GM21515 (cell line): ENCODE data around the gene PLXNA4.

Experiments used
- ATAC-seq: cut with Tn5 transposase; IDR thresholded peaks from one replicate; pipeline ENCODE4 v1.9.1; 2021; ENCODE audit not compliant: unreplicated experiment

Gene PLXNA4

DNA sequence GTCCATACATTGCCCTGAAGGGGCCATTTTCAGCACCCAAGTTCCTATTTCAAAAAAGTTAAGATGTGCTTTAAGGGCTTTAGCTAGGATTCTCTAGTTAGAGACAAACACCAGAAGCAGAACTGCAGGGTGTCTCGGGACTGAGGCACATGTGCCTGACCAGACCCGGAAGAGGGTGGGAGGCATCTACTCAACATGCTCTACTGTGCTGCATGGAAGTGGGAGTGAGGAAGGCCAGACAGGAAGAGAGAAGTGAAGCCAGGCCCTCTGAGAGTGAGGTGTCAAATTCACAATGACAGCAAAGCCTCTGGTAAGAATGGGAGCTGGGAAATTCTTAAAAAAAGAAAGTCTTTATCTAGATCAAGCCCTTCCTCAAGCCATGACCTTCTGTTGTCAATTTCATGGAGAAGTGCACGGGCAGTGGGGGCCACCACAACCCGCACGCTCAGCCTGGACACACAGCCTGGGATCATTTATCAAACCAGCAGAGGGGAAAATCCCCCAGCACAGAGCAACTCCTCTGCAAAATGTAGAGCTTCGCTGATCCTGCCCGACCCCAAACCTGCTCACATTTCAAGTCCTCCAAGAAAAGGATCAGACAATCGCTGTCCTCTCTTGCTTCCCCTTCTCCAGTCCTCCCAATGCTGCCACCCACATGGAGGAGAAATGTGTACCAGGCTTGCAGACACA, 38.7 kb downstream of the PLXNA4 start:
- no peak for ATAC-seq

DNA sequence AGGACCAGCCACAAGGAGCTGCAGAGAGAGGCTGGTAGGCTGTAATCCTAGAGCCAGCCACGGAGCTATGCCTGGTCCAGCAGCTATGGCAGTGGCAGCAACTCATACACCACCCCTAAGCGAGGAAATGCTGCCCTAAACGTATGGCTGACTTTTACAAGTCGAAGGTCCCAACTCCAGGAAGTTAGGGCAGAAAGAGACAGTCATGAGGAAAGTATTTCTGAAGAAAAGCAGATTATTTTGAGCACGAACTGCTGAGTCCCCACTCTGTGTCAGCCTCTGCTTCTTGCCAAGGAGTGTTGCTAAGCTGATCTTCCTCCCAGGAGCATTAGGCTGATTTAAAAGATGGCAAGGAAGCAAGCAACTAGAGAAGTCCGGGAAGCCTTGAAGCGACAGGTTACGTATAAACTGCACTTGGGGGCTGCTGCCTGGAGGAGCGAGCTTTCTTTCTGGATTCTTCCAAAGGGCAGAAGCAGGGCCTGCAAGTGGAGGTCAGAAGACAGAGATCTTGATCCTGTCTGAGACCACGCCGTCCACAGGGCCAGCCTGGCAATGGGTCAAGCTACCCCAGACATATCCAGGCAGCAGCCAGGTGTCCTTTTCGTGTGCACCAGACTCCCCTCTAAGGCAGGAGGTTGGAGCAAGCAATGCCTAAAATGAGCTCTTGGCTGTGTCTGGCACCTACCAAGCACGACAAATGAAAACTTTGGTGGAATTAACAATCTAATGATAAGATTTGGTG, 39.4 kb downstream of the PLXNA4 start:
- no peak for ATAC-seq

DNA sequence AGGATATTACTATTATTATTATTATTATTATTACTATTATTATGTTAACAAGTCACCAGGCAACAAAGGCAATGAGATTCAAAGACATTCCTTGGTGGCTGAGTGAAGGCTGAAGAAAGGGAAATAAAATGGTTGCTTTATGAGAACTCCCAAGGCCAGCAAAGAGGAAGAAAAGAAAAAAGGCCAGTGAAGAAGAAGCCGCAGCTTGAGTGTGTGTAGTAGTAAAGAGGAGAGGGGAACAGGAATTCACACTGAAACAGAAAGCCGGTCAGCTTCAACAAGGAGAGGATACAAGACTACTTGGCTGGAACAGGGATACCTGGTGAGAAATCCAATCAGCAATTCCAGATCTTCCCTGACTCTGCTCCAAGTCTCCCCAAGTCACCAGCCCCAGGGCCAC, 42.4 kb downstream of the PLXNA4 start:
- no peak for ATAC-seq

- ATAC-seq: no peak
Observed at GRCh38 chr7:132532281-132532680, 44.0 kb downstream of the PLXNA4 start.

GRCh38 chr7:132531562-132531961, 44.7 kb downstream of the PLXNA4 start:
- ATAC-seq: no peak

DNA sequence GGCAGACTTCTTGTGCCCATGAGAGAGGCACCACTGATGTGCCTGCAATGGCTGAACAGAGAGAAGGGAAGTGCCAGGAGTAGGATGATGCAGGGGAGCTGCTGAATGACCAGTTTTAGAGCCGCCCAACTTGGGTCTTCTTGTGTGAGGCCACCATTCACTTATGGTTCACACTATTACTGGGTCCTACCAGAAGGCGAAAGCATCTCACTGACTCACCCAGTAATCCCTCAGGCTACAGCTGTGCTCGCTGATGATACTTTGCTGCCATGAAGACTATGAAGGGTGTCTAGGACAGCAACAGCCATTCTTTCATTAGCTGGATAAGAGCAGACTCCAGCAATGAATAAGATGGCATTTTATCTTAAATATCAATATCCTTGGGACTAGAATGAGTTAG, 47.6 kb downstream of the PLXNA4 start:
- ATAC-seq: no peak

DNA sequence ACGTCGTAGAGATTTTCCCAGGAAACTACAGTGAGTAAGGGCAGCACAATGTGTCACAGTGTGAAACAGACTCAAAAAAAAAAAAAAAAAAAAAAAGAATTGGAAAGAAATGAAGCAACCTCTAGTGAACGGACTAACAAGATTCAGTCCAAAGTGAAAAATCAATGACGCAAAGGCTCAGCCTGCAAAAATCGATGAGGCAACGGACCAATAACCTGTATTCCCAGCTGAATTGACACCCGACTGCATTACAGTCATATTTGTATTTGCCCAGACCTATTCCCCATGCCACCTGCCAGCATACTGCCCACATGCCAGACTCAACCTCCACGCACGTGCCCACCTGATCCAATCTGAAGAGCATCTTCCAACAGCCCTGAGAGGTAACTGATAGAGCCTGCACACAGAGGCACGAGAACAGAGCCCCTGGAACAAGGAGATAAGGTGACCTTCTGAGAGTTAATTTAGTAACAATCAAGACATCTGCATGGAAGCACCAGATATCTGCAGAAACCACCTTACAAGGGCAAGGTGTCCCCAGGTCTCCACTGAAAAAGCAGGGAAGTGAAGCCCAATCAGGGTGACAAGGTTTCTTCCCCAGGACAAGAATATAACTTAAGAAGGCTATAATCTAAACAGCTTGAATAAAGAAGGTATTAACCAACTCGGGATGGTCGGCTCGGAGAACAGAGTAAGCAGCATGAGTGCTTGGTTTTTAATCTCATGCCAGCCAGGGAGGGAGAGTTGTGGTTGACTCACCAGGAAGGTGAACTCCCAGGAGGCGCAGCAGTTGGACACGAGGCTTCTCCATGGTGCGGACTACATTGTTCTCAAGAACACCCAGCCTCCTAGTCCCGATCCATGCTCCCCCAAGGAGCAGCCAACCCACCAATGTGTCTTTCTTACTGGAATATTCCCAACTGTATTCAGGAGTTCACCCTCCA, 48.5 kb downstream of the PLXNA4 start:
- ATAC-seq: no peak

- ATAC-seq: no peak
Observed at GRCh38 chr7:132526111-132526740, 50.0 kb downstream of the PLXNA4 start.

GRCh38 chr7:132521423-132521822, 54.8 kb downstream of the PLXNA4 start:
- ATAC-seq: no peak

GRCh38 chr7:132520591-132521280, 55.5 kb downstream of the PLXNA4 start:
- no peak for ATAC-seq

DNA sequence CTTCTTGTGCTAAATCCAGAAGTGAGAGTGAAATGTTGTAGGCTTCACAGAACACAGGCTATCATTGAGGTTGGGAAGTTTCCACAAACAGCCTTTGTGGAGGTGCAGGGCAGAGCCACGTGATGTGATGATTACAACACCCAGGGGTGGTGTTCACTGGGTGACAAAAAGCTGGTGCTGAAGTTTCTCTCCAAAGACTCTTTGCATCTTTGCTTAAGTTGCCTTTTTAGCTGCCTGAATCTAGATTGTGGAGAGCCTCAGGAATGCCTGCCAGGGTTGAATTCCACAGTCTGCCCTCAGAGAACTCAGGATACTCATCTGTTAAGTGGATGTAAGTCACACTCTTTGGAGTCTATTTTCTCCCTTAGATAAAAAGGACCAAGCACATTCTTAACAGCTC, 56.3 kb downstream of the PLXNA4 start:
- ATAC-seq: no peak

DNA sequence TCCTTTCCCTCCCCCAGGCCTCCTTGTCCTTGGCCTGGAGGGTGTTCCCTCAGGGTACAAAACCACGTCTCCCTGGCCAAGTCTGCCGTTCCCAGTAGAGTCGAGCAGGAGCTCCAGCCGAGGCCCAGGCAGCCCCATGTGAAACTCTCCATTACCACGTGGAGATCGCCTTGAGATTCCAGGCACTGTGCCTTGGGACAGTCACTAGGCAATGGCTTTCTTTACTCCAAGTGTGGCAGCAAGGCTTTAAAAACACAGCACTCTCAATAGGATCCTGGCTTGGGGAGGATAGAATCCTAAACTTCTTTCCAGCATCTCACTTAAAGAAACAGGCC, 57.5 kb downstream of the PLXNA4 start:
- ATAC-seq: no peak

- no peak for ATAC-seq
Observed at GRCh38 chr7:132518102-132518838, 58.0 kb downstream of the PLXNA4 start.

GRCh38 chr7:132516042-132516840, 60.0 kb downstream of the PLXNA4 start:
- ATAC-seq: no peak

DNA sequence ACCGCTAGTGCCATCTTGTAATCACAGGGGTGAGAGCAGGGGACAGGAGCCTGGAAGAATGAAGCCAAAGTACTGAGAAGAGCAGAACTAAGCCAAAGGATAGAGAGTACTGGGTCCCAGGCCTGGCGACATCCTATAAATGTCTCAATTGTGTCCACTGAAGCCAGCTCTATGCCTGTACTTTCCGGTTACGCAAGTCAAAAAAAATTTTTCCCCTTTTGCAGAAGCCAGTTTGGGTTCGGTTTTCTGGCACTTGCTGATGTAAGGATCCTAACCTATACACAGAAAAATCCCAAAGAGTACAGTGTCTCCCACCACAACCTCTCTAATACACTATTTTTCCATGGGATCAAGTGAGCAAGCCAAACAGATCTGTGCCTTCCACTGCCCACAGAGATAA, 61.1 kb downstream of the PLXNA4 start:
- ATAC-seq: no peak

- no peak for ATAC-seq
Observed at GRCh38 chr7:132514430-132514829, 61.8 kb downstream of the PLXNA4 start.

GRCh38 chr7:132511921-132512320, 64.3 kb downstream of the PLXNA4 start:
- ATAC-seq: no peak

- no peak for ATAC-seq
Observed at GRCh38 chr7:132511387-132511786, 64.9 kb downstream of the PLXNA4 start.

GRCh38 chr7:132509643-132510042, 66.6 kb downstream of the PLXNA4 start:
- no peak for ATAC-seq
